ENCODE measurements around the gene NCOA7.

Gene NCOA7

DNA sequence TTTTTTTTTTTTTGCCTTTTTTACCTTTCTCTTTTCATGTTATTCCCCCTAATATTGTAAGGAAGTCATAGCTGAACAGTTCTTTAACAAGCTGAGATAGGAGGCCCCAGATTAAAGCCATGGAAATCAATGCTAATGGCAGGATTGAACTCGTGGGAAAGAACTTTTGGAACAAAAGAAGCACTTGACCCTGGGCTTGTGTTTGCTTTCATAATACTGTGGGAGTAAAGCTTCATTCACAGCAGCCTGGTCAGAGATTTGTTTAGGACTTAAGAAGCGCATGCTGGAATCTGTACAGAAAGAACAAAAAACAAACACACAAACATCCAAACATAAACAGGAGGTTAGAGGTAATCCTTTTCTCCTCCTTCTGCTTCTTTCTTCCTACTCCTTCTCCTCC, 36.2 kb upstream of the NCOA7 start:
- TF ChIP-seq, protein P1, sequence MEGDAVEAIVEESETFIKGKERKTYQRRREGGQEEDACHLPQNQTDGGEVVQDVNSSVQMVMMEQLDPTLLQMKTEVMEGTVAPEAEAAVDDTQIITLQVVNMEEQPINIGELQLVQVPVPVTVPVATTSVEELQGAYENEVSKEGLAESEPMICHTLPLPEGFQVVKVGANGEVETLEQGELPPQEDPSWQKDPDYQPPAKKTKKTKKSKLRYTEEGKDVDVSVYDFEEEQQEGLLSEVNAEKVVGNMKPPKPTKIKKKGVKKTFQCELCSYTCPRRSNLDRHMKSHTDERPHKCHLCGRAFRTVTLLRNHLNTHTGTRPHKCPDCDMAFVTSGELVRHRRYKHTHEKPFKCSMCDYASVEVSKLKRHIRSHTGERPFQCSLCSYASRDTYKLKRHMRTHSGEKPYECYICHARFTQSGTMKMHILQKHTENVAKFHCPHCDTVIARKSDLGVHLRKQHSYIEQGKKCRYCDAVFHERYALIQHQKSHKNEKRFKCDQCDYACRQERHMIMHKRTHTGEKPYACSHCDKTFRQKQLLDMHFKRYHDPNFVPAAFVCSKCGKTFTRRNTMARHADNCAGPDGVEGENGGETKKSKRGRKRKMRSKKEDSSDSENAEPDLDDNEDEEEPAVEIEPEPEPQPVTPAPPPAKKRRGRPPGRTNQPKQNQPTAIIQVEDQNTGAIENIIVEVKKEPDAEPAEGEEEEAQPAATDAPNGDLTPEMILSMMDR (conservative IDR thresholded peaks at IDR 0.05; ENCODE audit: low read length) = no peak
- no peak overlapping the region for H3K4me3 ChIP-seq (ENCODE audit: low read length)
- DNase-seq (ENCODE audit: low read depth) = no peak

DNA sequence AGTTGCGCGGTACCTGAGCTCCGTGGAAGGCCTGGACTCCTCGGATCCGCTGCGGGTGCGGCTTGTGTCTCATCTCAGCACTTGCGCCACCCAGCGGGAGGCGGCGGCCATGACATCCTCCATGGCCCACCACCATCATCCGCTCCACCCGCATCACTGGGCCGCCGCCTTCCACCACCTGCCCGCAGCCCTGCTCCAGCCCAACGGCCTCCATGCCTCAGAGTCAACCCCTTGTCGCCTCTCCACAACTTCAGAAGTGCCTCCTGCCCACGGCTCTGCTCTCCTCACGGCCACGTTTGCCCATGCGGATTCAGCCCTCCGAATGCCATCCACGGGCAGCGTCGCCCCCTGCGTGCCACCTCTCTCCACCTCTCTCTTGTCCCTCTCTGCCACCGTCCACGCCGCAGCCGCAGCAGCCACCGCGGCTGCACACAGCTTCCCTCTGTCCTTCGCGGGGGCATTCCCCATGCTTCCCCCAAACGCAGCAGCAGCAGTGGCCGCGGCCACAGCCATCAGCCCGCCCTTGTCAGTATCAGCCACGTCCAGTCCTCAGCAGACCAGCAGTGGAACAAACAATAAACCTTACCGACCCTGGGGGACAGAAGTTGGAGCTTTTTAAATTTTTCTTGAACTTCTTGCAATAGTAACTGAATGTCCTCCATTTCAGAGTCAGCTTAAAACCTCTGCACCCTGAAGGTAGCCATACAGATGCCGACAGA, 31.4 kb upstream of the NCOA7 start:
- DNase-seq (ENCODE audit: low read depth) = no peak
- TF ChIP-seq, protein P1 (conservative IDR thresholded peaks at IDR 0.05; ENCODE audit: low read length) = no peak
- H3K4me3 ChIP-seq (ENCODE audit: low read length) = no peak overlapping the region

DNA sequence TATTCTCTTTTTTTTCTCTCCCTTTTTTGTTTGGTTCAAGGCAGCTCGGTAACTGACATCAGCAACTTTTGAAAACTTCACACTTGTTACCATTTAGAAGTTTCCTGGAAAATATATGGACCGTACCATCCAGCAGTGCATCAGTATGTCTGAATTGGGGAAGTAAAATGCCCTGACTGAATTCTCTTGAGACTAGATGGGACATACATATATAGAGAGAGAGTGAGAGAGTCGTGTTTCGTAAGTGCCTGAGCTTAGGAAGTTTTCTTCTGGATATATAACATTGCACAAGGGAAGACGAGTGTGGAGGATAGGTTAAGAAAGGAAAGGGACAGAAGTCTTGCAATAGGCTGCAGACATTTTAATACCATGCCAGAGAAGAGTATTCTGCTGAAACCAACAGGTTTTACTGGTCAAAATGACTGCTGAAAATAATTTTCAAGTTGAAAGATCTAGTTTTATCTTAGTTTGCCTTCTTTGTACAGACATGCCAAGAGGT, 30.8 kb upstream of the NCOA7 start:
- DNase-seq (ENCODE audit: low read depth) = no peak
- no peak overlapping the region for H3K4me3 ChIP-seq (ENCODE audit: low read length)
- TF ChIP-seq, protein P1 (conservative IDR thresholded peaks at IDR 0.05; ENCODE audit: low read length) = no peak

DNA sequence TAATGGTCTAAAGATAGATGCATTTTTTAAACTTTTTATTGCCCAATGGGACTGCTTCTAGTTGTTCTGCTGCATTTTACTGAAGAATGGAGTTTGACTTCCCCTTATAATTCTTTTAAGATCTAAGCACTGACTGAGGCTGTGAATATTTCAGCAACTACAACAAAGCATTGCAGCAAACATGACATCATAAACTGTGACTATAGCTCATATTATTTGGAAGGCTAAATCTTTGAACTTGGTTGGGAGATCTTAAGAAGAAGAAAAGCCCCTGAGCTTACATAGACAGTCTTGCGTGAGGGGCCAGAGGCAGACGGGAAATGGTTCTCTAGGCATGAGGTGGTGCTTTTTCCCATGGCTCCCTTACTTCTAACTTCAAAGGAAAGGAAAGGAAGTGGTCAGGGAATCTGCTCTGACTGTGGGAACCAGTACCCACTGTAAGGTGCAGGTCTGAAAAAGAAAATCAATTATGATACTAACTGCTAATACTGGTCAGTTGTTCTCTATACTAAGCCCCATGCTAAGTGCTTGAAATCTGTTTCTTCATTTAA, 26.6 kb upstream of the NCOA7 start:
- TF ChIP-seq, protein P1 (conservative IDR thresholded peaks at IDR 0.05; ENCODE audit: low read length) = no peak
- no peak for DNase-seq (ENCODE audit: low read depth)
- no peak overlapping the region for H3K4me3 ChIP-seq (ENCODE audit: low read length)

DNA sequence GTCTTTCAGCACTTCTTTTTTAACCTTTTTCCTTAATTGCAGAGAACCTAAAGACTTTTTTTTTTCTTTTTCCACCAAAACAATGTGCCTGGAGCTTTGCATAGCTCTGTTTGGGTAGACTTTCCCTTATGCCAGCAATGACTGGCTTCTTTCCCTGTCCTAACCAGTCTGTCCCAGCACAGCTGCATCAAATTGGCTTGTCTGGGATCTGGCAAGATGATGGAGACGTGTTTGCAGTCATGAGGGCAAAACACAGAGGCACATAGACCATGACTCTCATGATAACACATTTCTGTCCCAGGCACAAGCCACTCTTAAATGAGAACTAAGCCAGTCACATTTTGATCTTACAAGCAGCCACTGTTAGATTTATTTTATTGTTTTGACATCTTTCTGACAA, 24.8 kb upstream of the NCOA7 start:
- no peak overlapping the region for H3K4me3 ChIP-seq (ENCODE audit: low read length)
- no peak for DNase-seq (ENCODE audit: low read depth)
- TF ChIP-seq, protein P1 (conservative IDR thresholded peaks at IDR 0.05; ENCODE audit: low read length) = no peak

DNA sequence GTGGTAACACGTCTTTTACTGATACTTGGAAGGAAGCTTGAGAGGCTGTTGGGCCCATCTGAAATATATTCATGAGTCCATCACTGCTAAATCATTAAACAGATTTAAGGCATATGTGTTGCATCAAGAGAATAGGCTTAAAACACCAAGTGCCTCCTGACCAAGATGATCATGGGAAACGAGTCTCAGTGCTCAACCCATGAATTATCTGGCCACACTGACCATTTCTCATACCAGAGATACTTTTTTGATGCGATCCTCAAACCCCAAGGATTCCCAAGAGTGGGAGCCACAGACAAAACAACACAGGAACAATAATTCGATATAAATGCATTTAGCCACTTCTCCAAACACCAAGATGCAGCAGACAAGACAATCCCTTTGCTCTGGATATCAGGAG, 24.1 kb upstream of the NCOA7 start:
- H3K4me3 ChIP-seq (ENCODE audit: low read length) = no peak overlapping the region
- DNase-seq (ENCODE audit: low read depth) = peak; percentile 52
- TF ChIP-seq, protein P1 (conservative IDR thresholded peaks at IDR 0.05; ENCODE audit: low read length) = no peak
